GM12878 (cell line): ENCODE results near the gene CDC7. TPM values are rescaled to one million over a fixed set of nuclear protein-coding genes. Genes with fewer than 3 reads are reported as not detected.

ENCODE experiments used
- ATAC-seq: fragments of 200-7000 bp; cut with Tn5 transposase; 3 replicates; pipeline ENCODE4 v1.9.1; 2020; ENCODE audit warnings: mild to moderate bottlenecking, moderate library complexity
- BruUV-seq: library from RNA; stranded (reverse); fragments of 400-500 nt; replicated peaks from 2 replicates; lab custom pipeline; 2021; lab: Mats Ljungman, UMichigan
- CTCF ChIA-PET: fragments of 300-600 bp; sonication (Branson Sonifier 250); formaldehyde crosslinking; extraction: SDS; loops from one replicate; lab custom pipeline; 2021; ENCODE audit warnings: inconsistent platforms; lab: Yijun Ruan, JAX
- POLR2A ChIA-PET: fragments of 350-600 bp; formaldehyde crosslinking; extraction: SDS; loops from one replicate; lab custom pipeline; 2021; ENCODE audit warnings: inconsistent platforms; lab: Charles Lee
- RAD21 ChIA-PET: fragments of 300-600 bp; sonication (Branson Sonifier 250); formaldehyde crosslinking; loops from one replicate; lab custom pipeline; 2023; ENCODE audit warnings: antibody characterized with exemption; ENCODE audit not compliant: unreplicated experiment; lab: Charles Lee
- SMC1A ChIA-PET: fragments of 300-600 bp; sonication (Branson Sonifier 250); formaldehyde crosslinking; loops from one replicate; lab custom pipeline; 2023; ENCODE audit not compliant: unreplicated experiment, uncharacterized antibody; lab: Charles Lee
- DNase-seq: peaks from one replicate; pipeline ENCODE4 v3.0.0-alpha.2; 2011; ENCODE audit warnings: low read depth, low spot score
- FAIRE-seq: peaks from 3 replicates; lab custom pipeline; 2011; peaks lifted over from hg19 to GRCh38; lab: Jason Lieb, UNC
- H2AFZ ChIP-seq: 2 replicates; pipeline ENCODE4 v1.6.0; 2011; ENCODE audit warnings: low read depth, low read length, control low read depth; ENCODE audit not compliant: control insufficient read depth
- H3K27ac ChIP-seq: 2 replicates; pipeline ENCODE4 v1.5.1; 2011; ENCODE audit warnings: control low read depth; ENCODE audit not compliant: control insufficient read depth, insufficient read depth
- H3K27me3 ChIP-seq, 2 experiments: replicated peaks in 1 of 2; 2 replicates each; pipeline versions ENCODE4 v1.6.0 to v1.6.1; 2011; ENCODE audit warnings: low read length in 1 of 2; ENCODE audit not compliant: control insufficient read depth in 2 of 2, insufficient read depth in 2 of 2
- H3K36me3 ChIP-seq, 2 experiments: 2 replicates each; pipeline ENCODE4 v1.5.1; 2011; ENCODE audit warnings: low read length in 1 of 2; ENCODE audit not compliant: control insufficient read depth in 2 of 2, insufficient read depth in 2 of 2
- H3K4me1 ChIP-seq: 2 replicates; pipeline ENCODE4 v1.6.1; 2011; ENCODE audit warnings: mild to moderate bottlenecking, low read length, moderate library complexity, mixed read lengths; ENCODE audit not compliant: control insufficient read depth, insufficient read depth
- H3K4me2 ChIP-seq: 2 replicates; pipeline ENCODE4 v1.6.0; 2011; ENCODE audit warnings: control low read depth; ENCODE audit not compliant: control insufficient read depth, insufficient read depth
- H3K4me3 ChIP-seq: fragments of 200-600 bp; sonication (generic); 2 replicates; pipeline ENCODE4 v1.5.1; 2016
- H3K79me2 ChIP-seq: 2 replicates; pipeline ENCODE4 v1.6.0; 2011; ENCODE audit warnings: low read length; ENCODE audit not compliant: control insufficient read depth, insufficient read depth
- H3K9ac ChIP-seq: 2 replicates; pipeline ENCODE4 v1.8.0; 2011; ENCODE audit warnings: low read length, control low read depth, mixed read lengths; ENCODE audit not compliant: control insufficient read depth, insufficient read depth
- H3K9me3 ChIP-seq: replicated peaks from 3 replicates; pipeline ENCODE4 v1.5.1; 2011; ENCODE audit warnings: mild to moderate bottlenecking, low read length; ENCODE audit not compliant: control insufficient read depth, insufficient read depth
- H4K20me1 ChIP-seq: 2 replicates; pipeline ENCODE4 v1.6.0; 2011; ENCODE audit not compliant: control insufficient read depth, insufficient read depth
- CREB1 ChIP-seq: IDR thresholded peaks from 2 replicates; pipeline ENCODE4 v1.6.1; 2012; ENCODE audit warnings: low read depth, mild to moderate bottlenecking, inconsistent platforms
- IKZF2 ChIP-seq, 2 experiments: fragments of 450-650 bp; IDR thresholded peaks; 2 replicates each; pipeline ENCODE4 v1.6.1; 2017; ENCODE audit warnings: mild to moderate bottlenecking in 2 of 2, moderate library complexity in 2 of 2
- MTA2 ChIP-seq: fragments of 450-650 bp; IDR thresholded peaks from 2 replicates; pipeline ENCODE4 v1.6.1; 2016; ENCODE audit warnings: low read depth, mild to moderate bottlenecking, moderate library complexity
- NR2C1 ChIP-seq: fragments of 450-650 bp; IDR thresholded peaks from 2 replicates; pipeline ENCODE4 v1.6.1; 2017; ENCODE audit warnings: antibody characterized with exemption, mild to moderate bottlenecking, moderate library complexity
- ZNF687 ChIP-seq: fragments of 450-650 bp; IDR thresholded peaks from 2 replicates; pipeline ENCODE4 v1.6.1; 2017; ENCODE audit warnings: mild to moderate bottlenecking, moderate library complexity
- WGBS: methylation state at CpG from one replicate; pipeline ENCODE4 v1.1.6; 2016; ENCODE audit warnings: low lambda C conversion rate; ENCODE audit not compliant: insufficient replicate concordance, insufficient coverage; ENCODE audit errors: missing lambda C conversion rate; 5-methylcytosine and 5-hydroxymethylcytosine counted together
- in situ Hi-C: fragments of 300-500 bp; cut with MboI; formaldehyde crosslinking; loops from 9 replicates; pipeline ENCODE4 v1.14.3; 2018; ENCODE audit warnings: mixed read lengths
- intact Hi-C: fragments of 100-400 bp; cut with micrococcal nuclease; formaldehyde crosslinking; loops from one replicate; pipeline ENCODE4 v1.14.2; 2022; ENCODE audit not compliant: unreplicated experiment
- polyA plus RNA-seq, 11 experiments: library from polyadenylated mRNA; depleted of rRNA in 4 of 11; unstranded in 6 of 11; stranded (reverse) in 5 of 11; fragments of >200 nt; fragmentation: Nextera tagmentation in 4 of 11; fragmentation: Illumina TruSeq in 1 of 11; extraction: Ambion mirVana in 4 of 11; extraction: Trizol in 1 of 11; gene quantifications; 1 replicate in 1 of 11; 2 replicates in 10 of 11; pipeline versions ENCODE4 v1.2.1 to v1.2.3, GENCODE V29; 2011 to 2016; ENCODE audit warnings: inconsistent platforms in 2 of 11, missing spikeins in 2 of 11, low read depth in 1 of 11
- total RNA-seq, 4 experiments: library from RNA; depleted of rRNA in 3 of 4; stranded (reverse); fragments of >200 nt in 3 of 4; fragmentation: Illumina TruSeq in 1 of 4; extraction: Trizol in 1 of 4; gene quantifications; 2 replicates each; pipeline versions ENCODE4 v1.2.1 to v1.2.3, GENCODE V29; 2013 to 2021

CDC7 gene
- total and polyA plus RNA-seq, 10 of the 15 experiments (the other 5 are each of a cell fraction or from before 2014, with no cell fraction given) = 14.9 to 37.8 (median 26.0) TPM

DNA sequence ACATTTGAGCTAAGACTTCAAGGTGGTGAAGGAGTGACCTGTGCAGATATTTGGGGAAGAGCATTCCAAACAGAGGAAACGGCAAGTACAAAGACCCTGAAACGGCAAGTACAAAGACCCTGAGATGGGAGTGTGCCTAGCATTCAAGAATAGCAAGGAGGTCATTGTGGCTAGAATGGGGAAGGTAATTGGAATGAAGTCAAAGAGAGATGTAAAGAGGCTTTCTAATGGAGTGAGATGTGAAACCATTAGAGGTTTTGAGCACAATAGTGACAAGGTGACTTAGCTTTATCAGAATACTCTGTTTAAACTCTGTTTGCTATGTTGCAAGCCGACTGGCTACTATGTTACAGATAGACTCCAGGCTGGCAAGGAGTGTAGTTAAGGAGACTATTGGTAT lies 4.4 kb downstream of the CDC7 start:
- POLR2A ChIA-PET = interaction anchor here (1.4 kb wide), 1 partner anchor 67 kb away, joined by 4 read pairs; no protein-coding TSS in a partner anchor
- no peak overlapping the region; the same call in 1 of the 2 replicates for H2AFZ ChIP-seq

More for the DNA sequence above, 4.4 kb downstream of the CDC7 start:
- no peak for DNase-seq
- no peak for FAIRE-seq
- in situ Hi-C loops = loop anchor here (25.0 kb wide), 2 partner anchors 382 to 1107 kb away; partner anchors contain the start of gene TGFBR3
- ChIA-PET SMC1A (interaction anchor here (0.6 to 2.8 kb wide), 6 partner anchors 7 to 206 kb away, joined by 3 to 9 read pairs (median 3); no protein-coding TSS in a partner anchor), RAD21 (interaction anchor here (1.0 to 4.7 kb wide), 4 partner anchors 8 to 424 kb away, joined by 3 to 27 read pairs (median 4); no protein-coding TSS in a partner anchor), CTCF (interaction anchor here (0.6 to 6.7 kb wide), 5 partner anchors 8 to 427 kb away, joined by 3 to 59 read pairs (median 3); no protein-coding TSS in a partner anchor)
- BruUV-seq = no TSS peak
- Histone ChIP-seq H3K4me1 (peaks cover 2% of the 10 kb centered on the region; the same call in 1 of the 2 replicates), H3K4me2 (peak overlapping the region; percentile 46), H3K27ac (no peak overlapping the region; the same call in 1 of the 2 replicates), H3K27me3 (no peaks in the 10 kb centered on the region), H4K20me1 (no peaks in the 10 kb centered on the region), H3K9me3 (no peaks in the 10 kb centered on the region), H3K9ac (no peak overlapping the region; the same call in 1 of the 2 replicates), H3K79me2 (peaks cover 51% of the 10 kb centered on the region), H3K4me3 (peak overlapping the region; percentile 22; the same call in 1 of the 2 replicates), H3K36me3 (peaks cover 0 to 3% of the 10 kb centered on the region in 2 experiments; a peak in 1 of 4 replicates)
- 49% methylated on average over 3 of the region's 3 CpGs for WGBS
- peak; percentile 32 for ATAC-seq
- TF ChIP-seq MTA2 = peak; percentile 37; the same call in 1 of the 2 replicates
- peak in 1 of 2 experiments; percentile 19; a peak in 1 of 4 replicates for TF ChIP-seq IKZF2 (IDR thresholded peaks at IDR 0.05)
- TF ChIP-seq CREB1 = no peak
- no peak for TF ChIP-seq NR2C1
- TF ChIP-seq ZNF687 = no peak
- intact Hi-C loops = loop anchor here (10.0 kb wide), 2 partner anchors 300 to 790 kb away; partner anchors contain the start of genes GLMN and RPAP2
